ENCODE measurements around the gene ZNF215.

DNA sequence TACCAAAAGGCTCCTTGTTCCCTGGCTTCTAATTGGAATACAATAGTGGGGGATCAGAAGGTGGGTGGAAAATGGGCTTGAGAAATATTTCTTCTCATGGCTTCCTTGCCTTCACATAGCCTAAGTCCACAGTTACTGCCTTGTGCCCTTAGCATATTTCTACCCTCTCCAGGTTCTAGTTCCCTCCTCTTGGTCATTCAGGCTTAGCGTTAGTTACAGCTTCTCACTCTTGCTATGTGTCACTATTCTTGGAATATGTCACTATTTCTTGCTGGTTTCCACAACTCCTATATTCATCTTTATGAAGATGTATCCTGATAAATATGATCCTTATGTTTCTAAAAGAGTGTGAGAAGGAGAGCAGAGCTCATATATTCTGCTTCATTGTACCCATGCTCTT lies 36.4 kb upstream of the ZNF215 start:
- TF ChIP-seq, protein P1, sequence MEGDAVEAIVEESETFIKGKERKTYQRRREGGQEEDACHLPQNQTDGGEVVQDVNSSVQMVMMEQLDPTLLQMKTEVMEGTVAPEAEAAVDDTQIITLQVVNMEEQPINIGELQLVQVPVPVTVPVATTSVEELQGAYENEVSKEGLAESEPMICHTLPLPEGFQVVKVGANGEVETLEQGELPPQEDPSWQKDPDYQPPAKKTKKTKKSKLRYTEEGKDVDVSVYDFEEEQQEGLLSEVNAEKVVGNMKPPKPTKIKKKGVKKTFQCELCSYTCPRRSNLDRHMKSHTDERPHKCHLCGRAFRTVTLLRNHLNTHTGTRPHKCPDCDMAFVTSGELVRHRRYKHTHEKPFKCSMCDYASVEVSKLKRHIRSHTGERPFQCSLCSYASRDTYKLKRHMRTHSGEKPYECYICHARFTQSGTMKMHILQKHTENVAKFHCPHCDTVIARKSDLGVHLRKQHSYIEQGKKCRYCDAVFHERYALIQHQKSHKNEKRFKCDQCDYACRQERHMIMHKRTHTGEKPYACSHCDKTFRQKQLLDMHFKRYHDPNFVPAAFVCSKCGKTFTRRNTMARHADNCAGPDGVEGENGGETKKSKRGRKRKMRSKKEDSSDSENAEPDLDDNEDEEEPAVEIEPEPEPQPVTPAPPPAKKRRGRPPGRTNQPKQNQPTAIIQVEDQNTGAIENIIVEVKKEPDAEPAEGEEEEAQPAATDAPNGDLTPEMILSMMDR (IDR thresholded peaks at IDR 0.05; ENCODE audit: low read depth, low read length, missing input control), result no peak
- no peak for TF ChIP-seq JUND (IDR thresholded peaks at IDR 0.05)
- TF ChIP-seq RAD21 (IDR thresholded peaks at IDR 0.05), result no peak
- TF ChIP-seq GABPA (IDR thresholded peaks at IDR 0.05 in 1 of 2, conservative IDR thresholded peaks at IDR 0.05 in 1 of 2), result no peak
- TF ChIP-seq YY1 (IDR thresholded peaks at IDR 0.05), result no peak

Data from liver (tissue), 3 donors.